ENCODE results near the gene SMAD6.

Gene SMAD6

DNA sequence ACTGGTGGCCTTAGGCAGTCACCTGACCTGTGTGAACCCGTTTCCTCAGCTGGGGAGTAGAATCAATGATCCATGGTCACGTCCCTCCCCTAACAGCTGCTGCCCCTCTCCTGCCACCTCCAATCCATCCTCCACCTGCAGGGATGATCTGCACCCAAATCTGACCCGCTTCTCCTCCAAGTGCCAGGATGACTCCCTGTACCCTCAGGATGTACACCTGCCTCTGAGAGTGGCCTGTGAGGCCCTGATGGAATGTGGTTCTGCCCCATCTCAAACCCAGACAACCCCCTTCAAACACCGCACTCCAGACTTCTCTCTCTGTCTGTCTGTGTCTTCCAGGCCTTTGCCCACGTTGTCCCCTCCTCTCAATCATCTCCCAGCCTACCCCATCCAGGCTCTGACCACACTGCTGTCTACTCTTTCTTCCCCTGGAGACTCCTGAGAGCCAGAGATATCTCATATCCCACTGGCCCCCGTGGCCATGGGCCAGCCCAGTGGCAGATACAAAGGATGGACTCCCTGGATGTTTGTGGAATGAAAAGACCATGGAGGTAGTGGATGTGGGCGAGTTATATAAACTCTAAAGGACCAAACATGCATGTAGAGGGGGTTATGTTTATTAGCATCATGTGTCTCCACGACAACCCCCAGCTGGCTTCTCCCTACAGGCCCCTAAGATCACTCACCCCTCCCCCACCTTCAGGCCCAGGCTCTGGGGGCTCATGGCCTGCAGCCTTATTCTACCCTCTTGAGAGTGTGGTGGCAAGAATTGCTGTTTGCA lies 84.9 kb downstream of the SMAD6 start:
- TF ChIP-seq FOXP2 (optimal IDR thresholded peaks at IDR 0.05; ENCODE audit: borderline replicate concordance, extremely low read depth, extremely low read length, insufficient read depth), result no peak
- TF ChIP-seq, protein P1, sequence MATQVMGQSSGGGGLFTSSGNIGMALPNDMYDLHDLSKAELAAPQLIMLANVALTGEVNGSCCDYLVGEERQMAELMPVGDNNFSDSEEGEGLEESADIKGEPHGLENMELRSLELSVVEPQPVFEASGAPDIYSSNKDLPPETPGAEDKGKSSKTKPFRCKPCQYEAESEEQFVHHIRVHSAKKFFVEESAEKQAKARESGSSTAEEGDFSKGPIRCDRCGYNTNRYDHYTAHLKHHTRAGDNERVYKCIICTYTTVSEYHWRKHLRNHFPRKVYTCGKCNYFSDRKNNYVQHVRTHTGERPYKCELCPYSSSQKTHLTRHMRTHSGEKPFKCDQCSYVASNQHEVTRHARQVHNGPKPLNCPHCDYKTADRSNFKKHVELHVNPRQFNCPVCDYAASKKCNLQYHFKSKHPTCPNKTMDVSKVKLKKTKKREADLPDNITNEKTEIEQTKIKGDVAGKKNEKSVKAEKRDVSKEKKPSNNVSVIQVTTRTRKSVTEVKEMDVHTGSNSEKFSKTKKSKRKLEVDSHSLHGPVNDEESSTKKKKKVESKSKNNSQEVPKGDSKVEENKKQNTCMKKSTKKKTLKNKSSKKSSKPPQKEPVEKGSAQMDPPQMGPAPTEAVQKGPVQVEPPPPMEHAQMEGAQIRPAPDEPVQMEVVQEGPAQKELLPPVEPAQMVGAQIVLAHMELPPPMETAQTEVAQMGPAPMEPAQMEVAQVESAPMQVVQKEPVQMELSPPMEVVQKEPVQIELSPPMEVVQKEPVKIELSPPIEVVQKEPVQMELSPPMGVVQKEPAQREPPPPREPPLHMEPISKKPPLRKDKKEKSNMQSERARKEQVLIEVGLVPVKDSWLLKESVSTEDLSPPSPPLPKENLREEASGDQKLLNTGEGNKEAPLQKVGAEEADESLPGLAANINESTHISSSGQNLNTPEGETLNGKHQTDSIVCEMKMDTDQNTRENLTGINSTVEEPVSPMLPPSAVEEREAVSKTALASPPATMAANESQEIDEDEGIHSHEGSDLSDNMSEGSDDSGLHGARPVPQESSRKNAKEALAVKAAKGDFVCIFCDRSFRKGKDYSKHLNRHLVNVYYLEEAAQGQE (IDR thresholded peaks at IDR 0.05; ENCODE audit: insufficient read depth in 1 of 2, low read depth in 2 of 2, low read length in 2 of 2), result no peak
- TF ChIP-seq SIN3A (IDR thresholded peaks at IDR 0.05; ENCODE audit: borderline replicate concordance, insufficient read depth, low read length), result no peak
- TF ChIP-seq TAF1 (IDR thresholded peaks at IDR 0.05; ENCODE audit: borderline replicate concordance, insufficient read depth, low read length), result no peak

DNA sequence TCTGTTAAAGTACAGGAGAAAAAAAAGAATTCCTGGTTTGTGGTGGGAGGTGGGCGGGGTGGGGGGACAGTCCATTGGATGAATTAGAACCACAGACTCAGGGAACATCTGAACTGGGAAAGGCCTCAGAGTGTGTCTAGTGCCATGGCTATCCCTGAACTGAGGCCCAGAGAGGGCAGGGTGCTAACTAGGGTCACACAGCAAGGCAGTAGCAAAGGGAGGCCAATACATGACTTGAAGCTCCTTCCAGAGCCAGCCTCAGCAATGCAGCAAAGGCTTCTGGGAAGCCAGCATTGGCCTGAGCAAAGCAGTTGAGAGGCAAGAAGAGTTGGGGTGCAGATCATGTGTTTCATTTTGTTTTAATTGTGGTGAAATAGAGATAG lies 85.4 kb downstream of the SMAD6 start:
- TF ChIP-seq, protein P1 (IDR thresholded peaks at IDR 0.05; ENCODE audit: insufficient read depth in 1 of 2, low read depth in 2 of 2, low read length in 2 of 2), result no peak
- no peak for TF ChIP-seq FOXP2 (optimal IDR thresholded peaks at IDR 0.05; ENCODE audit: borderline replicate concordance, extremely low read depth, extremely low read length, insufficient read depth)

DNA sequence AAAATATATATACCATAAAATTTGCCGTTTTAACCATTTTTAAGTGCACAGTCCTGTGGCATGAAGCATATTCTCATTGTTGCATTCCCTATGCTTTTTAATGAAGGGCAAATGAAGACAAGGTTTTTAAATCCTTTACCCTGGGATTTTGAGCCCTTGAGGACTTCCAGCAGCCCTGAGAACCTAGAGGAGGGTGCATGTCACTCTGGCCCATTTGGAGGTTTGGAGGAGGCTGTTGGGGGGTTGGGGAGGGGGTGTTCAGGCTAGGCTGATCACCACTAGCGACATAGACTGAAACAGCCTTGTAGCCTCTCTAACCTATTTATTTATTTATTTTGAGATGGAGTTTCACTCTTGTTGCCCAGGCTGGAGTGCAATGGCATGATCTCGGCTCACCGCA lies 86.0 kb downstream of the SMAD6 start:
- TF ChIP-seq TAF1 (IDR thresholded peaks at IDR 0.05; ENCODE audit: borderline replicate concordance, insufficient read depth, low read length) (no peak), FOXP2 (optimal IDR thresholded peaks at IDR 0.05; ENCODE audit: borderline replicate concordance, extremely low read depth, extremely low read length, insufficient read depth) (no peak), SIN3A (IDR thresholded peaks at IDR 0.05; ENCODE audit: borderline replicate concordance, insufficient read depth, low read length) (no peak), POLR2AphosphoS5 (IDR thresholded peaks at IDR 0.05; ENCODE audit: low read depth, low read length) (no peak)
- TF ChIP-seq, protein P1 (IDR thresholded peaks at IDR 0.05; ENCODE audit: insufficient read depth in 1 of 2, low read depth in 2 of 2, low read length in 2 of 2), result no peak

DNA sequence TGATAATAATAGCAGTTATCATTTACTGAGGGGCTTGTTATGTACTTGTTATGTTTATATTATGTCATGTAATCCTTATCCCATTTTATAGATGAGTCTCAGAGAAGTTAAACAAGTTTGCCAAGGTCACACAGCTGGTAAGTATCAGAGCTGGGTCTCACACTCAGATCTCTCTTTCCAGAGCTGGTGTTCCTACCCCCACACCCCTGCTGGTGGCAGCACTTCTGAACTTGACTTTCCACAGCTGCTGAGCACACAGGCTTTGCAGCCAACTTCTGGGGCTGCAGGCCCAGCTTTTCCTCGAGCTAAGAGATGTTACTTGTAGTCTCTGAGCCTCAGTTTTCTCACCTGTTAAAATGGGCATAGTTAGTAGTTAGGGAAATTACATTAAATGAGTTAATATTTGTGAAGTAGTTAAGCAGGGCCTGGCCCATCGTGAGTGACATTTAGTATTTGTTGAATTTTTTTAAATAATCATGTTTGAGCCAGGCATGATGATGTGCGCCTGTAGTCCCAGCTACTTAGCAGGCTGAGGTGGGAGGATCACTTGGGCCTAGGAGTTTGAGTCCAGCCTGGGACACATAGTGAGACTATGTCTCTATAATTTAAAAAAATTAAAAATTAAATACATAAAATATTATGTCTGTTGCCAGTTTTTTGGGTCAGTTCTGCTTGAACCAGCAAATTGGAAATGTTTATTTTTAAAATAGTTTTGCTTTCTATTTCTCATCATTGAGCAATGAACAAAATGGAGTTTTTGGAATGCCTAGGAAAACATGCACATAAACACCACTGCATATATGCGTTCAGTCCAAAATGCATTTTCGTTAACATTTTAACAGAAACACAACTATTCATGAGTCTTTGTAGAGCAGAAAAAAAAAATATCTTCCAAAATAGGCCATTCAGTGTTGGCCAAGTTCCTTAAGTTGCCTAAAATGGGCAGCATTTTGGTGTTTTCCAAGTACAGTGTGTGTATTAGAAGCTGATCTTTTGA lies 87.3 kb downstream of the SMAD6 start:
- TF ChIP-seq TAF1 (IDR thresholded peaks at IDR 0.05; ENCODE audit: borderline replicate concordance, insufficient read depth, low read length) (no peak), POLR2AphosphoS5 (IDR thresholded peaks at IDR 0.05; ENCODE audit: low read depth, low read length) (no peak), FOXP2 (optimal IDR thresholded peaks at IDR 0.05; ENCODE audit: borderline replicate concordance, extremely low read depth, extremely low read length, insufficient read depth) (no peak), SIN3A (IDR thresholded peaks at IDR 0.05; ENCODE audit: borderline replicate concordance, insufficient read depth, low read length) (no peak)
- TF ChIP-seq, protein P1 (IDR thresholded peaks at IDR 0.05; ENCODE audit: insufficient read depth in 1 of 2, low read depth in 2 of 2, low read length in 2 of 2), result no peak

All from PFSK-1 (cell line).